CD4-positive, alpha-beta T cell (primary cell): ENCODE results near the gene MAU2. TPM values are rescaled to one million over a fixed set of nuclear protein-coding genes. Genes with fewer than 3 reads are reported as not detected.

ENCODE experiments used
- ATAC-seq: fragments of 200-7000 bp; cut with Tn5 transposase; one replicate; pipeline ENCODE4 v1.10.0; 2022; ENCODE audit warnings: mild to moderate bottlenecking; ENCODE audit not compliant: poor library complexity
- CTCF ChIA-PET: fragments of 350-600 bp; sonication (Branson Sonifier 250); formaldehyde crosslinking; loops from one replicate; lab custom pipeline; 2021; ENCODE audit warnings: antibody characterized with exemption, inconsistent platforms; lab: Charles Lee
- POLR2A ChIA-PET: fragments of 350-600 bp; sonication (Branson Sonifier 250); formaldehyde crosslinking; loops from one replicate; lab custom pipeline; 2021; ENCODE audit warnings: antibody characterized with exemption, inconsistent platforms; lab: Charles Lee
- DNase-seq, 14 experiments: peaks; one replicate each; pipeline ENCODE4 v3.0.0-alpha.2; 2013 to 2020; ENCODE audit warnings: mixed read lengths in 2 of 14
- H3K27ac ChIP-seq, 2 donors: one replicate each; pipeline versions ENCODE4 v1.5.1 to v1.7.0; 2013; ENCODE audit warnings: low read length in 2 of 2, low read depth in 1 of 2, mild to moderate bottlenecking in 1 of 2
- H3K27me3 ChIP-seq, 2 experiments: 1 replicate in 1 of 2; 2 replicates in 1 of 2; pipeline versions ENCODE4 v1.6.1 to v1.7.0; 2013; ENCODE audit warnings: low read length in 2 of 2, control low read depth in 1 of 2, mild to moderate bottlenecking in 1 of 2, moderate library complexity in 1 of 2; ENCODE audit not compliant: insufficient read depth in 2 of 2, control insufficient read depth in 1 of 2
- H3K36me3 ChIP-seq: one replicate; pipeline ENCODE4 v1.6.1; 2013; ENCODE audit warnings: low read length, control low read depth; ENCODE audit not compliant: insufficient read depth
- H3K4me1 ChIP-seq: one replicate; pipeline ENCODE4 v1.6.1; 2013; ENCODE audit warnings: low read length, control low read depth; ENCODE audit not compliant: insufficient read depth
- H3K4me3 ChIP-seq: one replicate; pipeline ENCODE4 v1.5.1; 2013; ENCODE audit warnings: mild to moderate bottlenecking, low read length, moderate library complexity
- H3K9me3 ChIP-seq, 2 experiments: 1 replicate in 1 of 2; 2 replicates in 1 of 2; pipeline versions ENCODE4 v1.6.1 to v1.7.0; 2013; ENCODE audit warnings: low read length in 2 of 2, mild to moderate bottlenecking in 2 of 2, control low read depth in 1 of 2, moderate library complexity in 1 of 2; ENCODE audit not compliant: control insufficient read depth in 1 of 2, insufficient read depth in 1 of 2
- H3K27ac Mint-ChIP-seq: one replicate; pipeline ENCODE4 v1.8.0; 2020; ENCODE audit warnings: mixed read lengths
- H3K27me3 Mint-ChIP-seq: one replicate; pipeline ENCODE4 v1.8.0; 2021; ENCODE audit warnings: mixed read lengths
- H3K36me3 Mint-ChIP-seq: one replicate; pipeline ENCODE4 v1.8.0; 2021; ENCODE audit warnings: low read depth, mixed read lengths
- H3K4me1 Mint-ChIP-seq: one replicate; pipeline ENCODE4 v1.8.0; 2021; ENCODE audit warnings: low read depth, mixed read lengths
- H3K4me3 Mint-ChIP-seq: one replicate; pipeline ENCODE4 v1.8.0; 2020; ENCODE audit warnings: mild to moderate bottlenecking, mixed read lengths
- H3K9me3 Mint-ChIP-seq: one replicate; pipeline ENCODE4 v1.8.0; 2020; ENCODE audit warnings: mixed read lengths
- intact Hi-C, 2 experiments: fragments of 100-400 bp; cut with DNase I in 1 of 2; cut with micrococcal nuclease in 1 of 2; formaldehyde crosslinking; loops; one replicate each; pipeline versions ENCODE4 v1.15.1 to v1.9.0; 2023 to 2025; cut with DNase I, micrococcal nuclease
- total RNA-seq, 174 experiments: library from RNA in 2 of 174; stranded (reverse) in 2 of 174; gene quantifications; one replicate each; pipeline ENCODE4 v1.2.3 and lab custom pipeline; 2021 to 2026
- TF ChIP-seq, protein P1 (sequence below): fragments of 200-600 bp; IDR thresholded peaks from one replicate; pipeline ENCODE4 v1.8.0; 2022; ENCODE audit warnings: antibody characterized with exemption, mild to moderate bottlenecking

Gene MAU2
- total RNA-seq, 2 experiments from 2014 or later: 132 to 133 TPM

DNA sequence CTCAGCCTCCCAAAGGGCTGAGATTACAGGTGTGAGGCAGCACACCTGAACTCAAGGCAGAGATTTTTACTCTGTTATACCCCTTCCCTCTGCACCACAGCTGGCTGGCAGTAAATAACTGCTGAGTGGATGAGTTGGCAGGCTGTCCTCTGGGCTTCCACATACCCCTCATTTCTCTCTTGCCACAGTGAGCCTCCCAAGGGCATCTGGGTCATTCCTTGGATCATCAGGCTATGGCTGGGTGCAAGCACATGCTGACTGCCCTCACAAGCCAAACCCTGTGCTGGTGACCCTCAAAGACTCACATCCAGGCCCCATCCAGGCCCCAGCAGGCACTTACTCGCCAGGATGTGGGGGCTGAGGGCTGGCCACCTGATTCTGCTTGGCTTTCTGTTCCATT is 4.5 kb upstream of the MAU2 start:
- DNase-seq: no peak
- ATAC-seq: no peak
- no peaks in the 10 kb centered on the region for H3K9me3 ChIP-seq
- no peaks in the 10 kb centered on the region for H3K9me3 Mint-ChIP-seq
- intact Hi-C loops: loop anchor here in 1 of 2 experiments (5.0 kb wide), 1 partner anchor 174 kb away; no protein-coding TSS in a partner anchor
- no peak overlapping the region for H3K4me3 ChIP-seq
- H3K4me3 Mint-ChIP-seq: no peak overlapping the region
- no peaks in the 10 kb centered on the region for H3K27me3 ChIP-seq
- TF ChIP-seq, protein P1, sequence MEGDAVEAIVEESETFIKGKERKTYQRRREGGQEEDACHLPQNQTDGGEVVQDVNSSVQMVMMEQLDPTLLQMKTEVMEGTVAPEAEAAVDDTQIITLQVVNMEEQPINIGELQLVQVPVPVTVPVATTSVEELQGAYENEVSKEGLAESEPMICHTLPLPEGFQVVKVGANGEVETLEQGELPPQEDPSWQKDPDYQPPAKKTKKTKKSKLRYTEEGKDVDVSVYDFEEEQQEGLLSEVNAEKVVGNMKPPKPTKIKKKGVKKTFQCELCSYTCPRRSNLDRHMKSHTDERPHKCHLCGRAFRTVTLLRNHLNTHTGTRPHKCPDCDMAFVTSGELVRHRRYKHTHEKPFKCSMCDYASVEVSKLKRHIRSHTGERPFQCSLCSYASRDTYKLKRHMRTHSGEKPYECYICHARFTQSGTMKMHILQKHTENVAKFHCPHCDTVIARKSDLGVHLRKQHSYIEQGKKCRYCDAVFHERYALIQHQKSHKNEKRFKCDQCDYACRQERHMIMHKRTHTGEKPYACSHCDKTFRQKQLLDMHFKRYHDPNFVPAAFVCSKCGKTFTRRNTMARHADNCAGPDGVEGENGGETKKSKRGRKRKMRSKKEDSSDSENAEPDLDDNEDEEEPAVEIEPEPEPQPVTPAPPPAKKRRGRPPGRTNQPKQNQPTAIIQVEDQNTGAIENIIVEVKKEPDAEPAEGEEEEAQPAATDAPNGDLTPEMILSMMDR: no peak
- H3K4me1 Mint-ChIP-seq: peaks cover 26% of the 10 kb centered on the region
- peaks cover 23% of the 10 kb centered on the region for H3K4me1 ChIP-seq
- H3K27ac ChIP-seq: no peak overlapping the region
- H3K27ac Mint-ChIP-seq: no peak overlapping the region
- peaks cover 38% of the 10 kb centered on the region for H3K36me3 ChIP-seq
- peaks cover 51% of the 10 kb centered on the region for H3K36me3 Mint-ChIP-seq
- ChIA-PET POLR2A (interaction anchor here (1.4 kb wide), 1 partner anchor 124 kb away, joined by 5 read pairs; the partner anchor contains the start of gene BORCS8), CTCF (no interaction called here)
- no peaks in the 10 kb centered on the region for H3K27me3 Mint-ChIP-seq

DNA sequence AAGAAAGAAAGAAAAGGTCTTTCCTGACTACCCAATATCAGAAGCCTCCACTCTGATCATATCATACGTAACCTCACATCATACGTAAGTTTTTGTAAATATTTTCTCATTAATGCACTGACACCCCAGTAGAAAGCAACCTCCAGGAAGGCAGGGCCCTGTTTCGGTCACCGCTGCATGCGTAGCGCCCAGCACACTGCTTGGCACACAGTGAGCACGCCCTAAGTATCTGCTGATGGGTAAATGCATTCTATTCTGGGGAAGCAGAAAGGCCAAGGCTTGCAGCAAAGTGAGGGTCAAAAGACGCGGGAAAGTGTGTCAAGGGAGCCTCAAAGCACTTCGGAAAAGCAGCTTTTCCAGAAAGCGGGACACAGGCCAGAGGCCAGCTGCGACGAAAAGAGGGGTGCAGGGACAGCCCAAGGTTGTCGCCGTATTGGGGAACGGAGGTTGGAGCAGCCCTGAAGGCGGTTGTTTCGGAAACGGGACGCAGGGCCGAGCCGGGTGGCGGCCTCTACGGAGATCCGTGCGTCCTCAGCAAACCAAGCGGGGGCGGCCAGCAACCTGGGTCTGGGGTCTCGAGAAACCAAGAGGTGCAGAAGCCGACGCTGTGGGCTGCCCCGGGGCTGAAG is 783 bp upstream of the MAU2 start:
- intact Hi-C loops: loop anchor here (1.0 to 10.0 kb wide), 9 partner anchors 87 to 455 kb away; partner anchors contain the start of genes BORCS8 (in 2 of the 2), RFXANK (in 2 of the 2), ARMC6 (in 1 of the 2) and ATP13A1 (in 1 of the 2)
- H3K9me3 ChIP-seq: no peaks in the 10 kb centered on the region
- H3K27ac ChIP-seq: peak overlapping the region; percentile 92 to 95
- H3K4me1 Mint-ChIP-seq: peaks cover 44% of the 10 kb centered on the region
- H3K36me3 ChIP-seq: peaks cover 27% of the 10 kb centered on the region
- no peak for ATAC-seq
- peaks cover 57% of the 10 kb centered on the region for H3K4me1 ChIP-seq
- no peaks in the 10 kb centered on the region for H3K27me3 Mint-ChIP-seq
- ChIA-PET POLR2A (no interaction called here), CTCF (no interaction called here)
- DNase-seq: peak in 1 of 14 experiments; percentile 22
- H3K27ac Mint-ChIP-seq: peak overlapping the region; percentile 99
- H3K9me3 Mint-ChIP-seq: no peaks in the 10 kb centered on the region
- H3K4me3 ChIP-seq: peak overlapping the region; percentile 71
- H3K4me3 Mint-ChIP-seq: peak overlapping the region; percentile 100
- TF ChIP-seq, protein P1: no peak
- no peaks in the 10 kb centered on the region for H3K27me3 ChIP-seq
- H3K36me3 Mint-ChIP-seq: peaks cover 51% of the 10 kb centered on the region

DNA sequence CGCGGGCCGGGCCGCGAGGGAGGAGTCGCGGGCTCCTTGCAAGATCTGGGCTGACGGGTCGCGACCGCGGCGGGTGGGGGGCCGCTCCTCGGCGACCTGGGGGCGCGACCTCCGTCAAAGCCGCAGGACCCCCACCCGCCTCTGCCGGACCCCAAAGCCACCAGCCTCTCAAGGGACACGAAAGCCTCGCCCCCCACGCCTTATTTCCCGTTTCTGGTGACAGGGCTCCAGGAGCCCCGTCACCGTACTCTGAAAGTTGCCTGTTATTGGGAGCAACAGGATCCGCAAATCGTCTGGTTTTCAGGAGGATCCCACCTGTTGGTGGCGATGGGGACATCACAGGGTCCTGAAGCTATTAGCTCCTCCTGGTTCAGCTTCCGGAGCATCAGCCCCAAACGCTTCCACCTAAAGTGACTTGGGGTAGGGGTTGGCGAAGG is 530 bp downstream of the MAU2 start:
- peak overlapping the region; percentile 71 for H3K4me3 ChIP-seq
- POLR2A ChIA-PET: interaction anchor here (1.4 to 1.7 kb wide), 3 partner anchors 12 to 64 kb away, joined by 4 to 9 read pairs (median 7); no protein-coding TSS in a partner anchor

More for the DNA sequence above, 530 bp downstream of the MAU2 start:
- no peaks in the 10 kb centered on the region for H3K27me3 ChIP-seq
- peaks cover 48% of the 10 kb centered on the region for H3K4me1 Mint-ChIP-seq
- no peak for ATAC-seq
- peak overlapping the region; percentile 92 to 95 for H3K27ac ChIP-seq
- H3K27ac Mint-ChIP-seq: peak overlapping the region; percentile 99
- peaks cover 24% of the 10 kb centered on the region for H3K36me3 ChIP-seq
- DNase-seq: peak in 3 of 14 experiments; percentile 15 to 44 (median 15)
- H3K4me1 ChIP-seq: peaks cover 60% of the 10 kb centered on the region
- H3K4me3 Mint-ChIP-seq: peak overlapping the region; percentile 100
- H3K9me3 Mint-ChIP-seq: no peaks in the 10 kb centered on the region
- intact Hi-C loops: loop anchor here in 1 of 2 experiments (2.0 to 10.0 kb wide), 7 partner anchors 86 to 454 kb away; partner anchors contain the start of genes ARMC6, ATP13A1, BORCS8 and COPE
- CTCF ChIA-PET: interaction anchor here (1.1 kb wide), 1 partner anchor 169 kb away, joined by 3 read pairs; no protein-coding TSS in a partner anchor
- peaks cover 48% of the 10 kb centered on the region for H3K36me3 Mint-ChIP-seq
- H3K27me3 Mint-ChIP-seq: no peaks in the 10 kb centered on the region
- no peaks in the 10 kb centered on the region for H3K9me3 ChIP-seq
- TF ChIP-seq, protein P1: no peak
